SK-N-SH (cell line): Measurements from ENCODE around the gene SOX15. TPM values are rescaled to one million over a fixed set of nuclear protein-coding genes. Genes with fewer than 3 reads are reported as not detected.

ENCODE experiments used
- CTCF ChIA-PET: fragments of 300-600, 350-600 bp; formaldehyde crosslinking; extraction: SDS; loops from one replicate; lab custom pipeline; 2021; lab: Yijun Ruan, JAX
- POLR2A ChIA-PET: fragments of 350-600 bp; sonication (Branson Sonifier 250); formaldehyde crosslinking; extraction: SDS; loops from one replicate; lab custom pipeline; 2020; ENCODE audit warnings: antibody characterized with exemption, inconsistent platforms; lab: Yijun Ruan, JAX
- DNase-seq: peaks from one replicate; pipeline ENCODE4 v3.0.0; 2012
- H2AFZ ChIP-seq: fragments of 200-600 bp; sonication (generic); 2 replicates; pipeline ENCODE4 v1.8.1; 2016; ENCODE audit warnings: antibody characterized with exemption, mild to moderate bottlenecking, low read depth
- H3F3A ChIP-seq: fragments of 200-600 bp; sonication (generic); replicated peaks from 2 replicates; pipeline ENCODE3; 2016; ENCODE audit warnings: antibody characterized with exemption, mild to moderate bottlenecking; ENCODE audit not compliant: insufficient read depth
- H3K27ac ChIP-seq, 2 experiments: fragments of 200-500 bp in 1 of 2; fragments of 200-600 bp in 1 of 2; sonication (Bioruptor generic) in 1 of 2; sonication (generic), shearing (Covaris generic) in 1 of 2; 2 replicates each; pipeline versions ENCODE4 v1.5.1 to v1.6.1; 2014 to 2016; ENCODE audit warnings: low read depth in 2 of 2, inconsistent platforms in 1 of 2, low read length in 1 of 2, mild to moderate bottlenecking in 1 of 2, mixed read lengths in 1 of 2
- H3K27me3 ChIP-seq: fragments of 200-600 bp; sonication (generic), shearing (Covaris generic); 2 replicates; pipeline ENCODE4 v1.6.1; 2016; ENCODE audit warnings: mixed run types; ENCODE audit not compliant: insufficient read depth
- H3K36me3 ChIP-seq, 2 experiments: fragments of 200-500 bp in 1 of 2; fragments of 200-600 bp in 1 of 2; sonication (Bioruptor generic) in 1 of 2; sonication (generic) in 1 of 2; replicated peaks in 1 of 2; 2 replicates each; pipeline versions ENCODE3 to v1.5.1; 2014 to 2016; ENCODE audit warnings: low read length in 1 of 2, mild to moderate bottlenecking in 1 of 2; ENCODE audit not compliant: insufficient read depth in 2 of 2, control insufficient read depth in 1 of 2
- H3K4me1 ChIP-seq, 2 experiments: fragments of 200-500 bp in 1 of 2; fragments of 200-600 bp in 1 of 2; sonication (Bioruptor generic) in 1 of 2; sonication (generic), shearing (Covaris generic) in 1 of 2; 2 replicates each; pipeline versions ENCODE4 v1.5.1 to v1.6.1; 2014 to 2016; ENCODE audit warnings: low read depth in 1 of 2, low read length in 1 of 2, mixed run types in 1 of 2; ENCODE audit not compliant: insufficient read depth in 2 of 2, control insufficient read depth in 1 of 2
- H3K4me2 ChIP-seq: fragments of 200-600 bp; sonication (generic), shearing (Covaris generic); 2 replicates; pipeline ENCODE4 v1.6.1; 2017; ENCODE audit warnings: mixed run types
- H3K4me3 ChIP-seq, 2 experiments: fragments of 200-500 bp in 1 of 2; fragments of 200-600 bp in 1 of 2; sonication (Bioruptor generic) in 1 of 2; sonication (generic), shearing (Covaris generic) in 1 of 2; 2 replicates each; pipeline versions ENCODE4 v1.5.1 to v1.8.1; 2014 to 2016; ENCODE audit warnings: low read depth in 2 of 2, inconsistent platforms in 1 of 2, low read length in 1 of 2, mild to moderate bottlenecking in 1 of 2, mixed read lengths in 1 of 2, moderate library complexity in 1 of 2
- H3K79me2 ChIP-seq: fragments of 200-600 bp; sonication (generic); 2 replicates; pipeline ENCODE4 v1.8.1; 2017; ENCODE audit warnings: mild to moderate bottlenecking; ENCODE audit not compliant: insufficient read depth
- H3K9ac ChIP-seq: fragments of 200-600 bp; sonication (generic); 2 replicates; pipeline ENCODE4 v1.6.1; 2017; ENCODE audit warnings: mixed run types
- H3K9me2 ChIP-seq: fragments of 200-600 bp; sonication (generic); 2 replicates; pipeline ENCODE4 v1.6.1; 2017; ENCODE audit warnings: mixed run types
- H3K9me3 ChIP-seq: fragments of 200-600 bp; sonication (generic); 2 replicates; pipeline ENCODE4 v1.6.1; 2017; ENCODE audit warnings: mixed run types, mild to moderate bottlenecking, moderate library complexity
- H4K20me1 ChIP-seq: fragments of 200-600 bp; sonication (generic); 2 replicates; pipeline ENCODE4 v1.6.1; 2017; ENCODE audit warnings: mild to moderate bottlenecking, mixed run types; ENCODE audit not compliant: insufficient read depth
- CHD2 ChIP-seq: fragments of 150-350 bp; IDR thresholded peaks from 2 replicates; pipeline ENCODE4 v1.6.1; 2018; ENCODE audit warnings: low read length; ENCODE audit not compliant: partially characterized antibody
- ELF1 ChIP-seq: IDR thresholded peaks from 2 replicates; pipeline ENCODE4 v1.4.0; 2012
- EZH2phosphoT487 ChIP-seq: fragments of 200-600 bp; sonication (generic); IDR thresholded peaks from 2 replicates; pipeline ENCODE4 v1.6.1; 2017; ENCODE audit warnings: low read depth, mixed run types, mild to moderate bottlenecking, antibody characterized with exemption, moderate library complexity, borderline replicate concordance
- FOSL2 ChIP-seq: IDR thresholded peaks from 2 replicates; pipeline ENCODE4 v1.4.0; 2012; ENCODE audit warnings: low read depth, mild to moderate bottlenecking, moderate library complexity, borderline replicate concordance
- FOXJ3 ChIP-seq: sonication (generic); formaldehyde crosslinking; IDR thresholded peaks from 2 replicates; pipeline ENCODE4 v1.5.1; 2020; ENCODE audit warnings: mild to moderate bottlenecking, missing genetic modification reagents
- FOXM1 ChIP-seq: IDR thresholded peaks from 2 replicates; pipeline ENCODE4 v1.4.0; 2012; ENCODE audit warnings: low read depth, mild to moderate bottlenecking
- MXI1 ChIP-seq: IDR thresholded peaks from 2 replicates; pipeline ENCODE4 v1.6.1; 2012; ENCODE audit warnings: mild to moderate bottlenecking, low read depth, low read length, improper control_type of control experiment
- RAD21 ChIP-seq: IDR thresholded peaks from 2 replicates; pipeline ENCODE4 v1.6.1; 2012; ENCODE audit warnings: mild to moderate bottlenecking, low read length
- RCOR1 ChIP-seq: fragments of 150-350 bp; IDR thresholded peaks from 2 replicates; pipeline ENCODE4 v1.6.1; 2017; ENCODE audit warnings: antibody characterized with exemption, low read length
- RXRA ChIP-seq: IDR thresholded peaks from 2 replicates; pipeline ENCODE4 v1.4.0; 2012; ENCODE audit warnings: low read depth, mild to moderate bottlenecking, borderline replicate concordance
- SIN3A ChIP-seq: IDR thresholded peaks from 2 replicates; pipeline ENCODE4 v1.6.1; 2012; ENCODE audit warnings: low read depth, mild to moderate bottlenecking, low read length, moderate library complexity, borderline replicate concordance
- SMC3 ChIP-seq: IDR thresholded peaks from 2 replicates; pipeline ENCODE4 v1.6.1; 2012; ENCODE audit warnings: low read depth, low read length, improper control_type of control experiment
- TAF1 ChIP-seq: IDR thresholded peaks from 2 replicates; pipeline ENCODE4 v1.6.1; 2012; ENCODE audit warnings: low read depth, mild to moderate bottlenecking, low read length, moderate library complexity, borderline replicate concordance
- TCF12 ChIP-seq: IDR thresholded peaks from 2 replicates; pipeline ENCODE4 v1.4.0; 2012
- TEAD4 ChIP-seq: IDR thresholded peaks from 2 replicates; pipeline ENCODE4 v1.4.0; 2012; ENCODE audit warnings: mild to moderate bottlenecking, borderline replicate concordance; ENCODE audit not compliant: insufficient read depth
- YY1 ChIP-seq: IDR thresholded peaks from 2 replicates; pipeline ENCODE4 v1.4.0; 2012; ENCODE audit warnings: low read depth, mild to moderate bottlenecking
- WGBS: methylation state at CpG from one replicate; pipeline ENCODE4 v1.1.6; 2017; ENCODE audit warnings: low lambda C conversion rate; 5-methylcytosine and 5-hydroxymethylcytosine counted together
- polyA plus RNA-seq, 3 experiments: library from polyadenylated mRNA; depleted of rRNA; stranded (reverse); fragments of >200 nt; gene quantifications; 2 replicates each; pipeline ENCODE4 v1.2.3, GENCODE V29; 2012
- TF ChIP-seq, protein P1 (sequence below): fragments of 150-350 bp; IDR thresholded peaks from 2 replicates; pipeline ENCODE4 v1.6.1; 2016; ENCODE audit warnings: mild to moderate bottlenecking, low read depth, low read length
- TF ChIP-seq, protein P2 (sequence below): IDR thresholded peaks from 2 replicates; pipeline ENCODE4 v1.4.0; 2012; ENCODE audit warnings: low read depth, borderline replicate concordance
- TF ChIP-seq, protein P3 (sequence below): fragments of 150-350 bp; IDR thresholded peaks from 2 replicates; pipeline ENCODE4 v1.6.1; 2017; ENCODE audit warnings: antibody characterized with exemption, low read length, low read depth, borderline replicate concordance
- TF ChIP-seq, protein P4 (sequence below): IDR thresholded peaks from 2 replicates; pipeline ENCODE4 v1.4.0; 2012; ENCODE audit warnings: low read depth

SOX15 gene
- polyA plus RNA-seq, 1 of the 3 experiments (the other 2 are of a cell fraction): 1.3 TPM

DNA sequence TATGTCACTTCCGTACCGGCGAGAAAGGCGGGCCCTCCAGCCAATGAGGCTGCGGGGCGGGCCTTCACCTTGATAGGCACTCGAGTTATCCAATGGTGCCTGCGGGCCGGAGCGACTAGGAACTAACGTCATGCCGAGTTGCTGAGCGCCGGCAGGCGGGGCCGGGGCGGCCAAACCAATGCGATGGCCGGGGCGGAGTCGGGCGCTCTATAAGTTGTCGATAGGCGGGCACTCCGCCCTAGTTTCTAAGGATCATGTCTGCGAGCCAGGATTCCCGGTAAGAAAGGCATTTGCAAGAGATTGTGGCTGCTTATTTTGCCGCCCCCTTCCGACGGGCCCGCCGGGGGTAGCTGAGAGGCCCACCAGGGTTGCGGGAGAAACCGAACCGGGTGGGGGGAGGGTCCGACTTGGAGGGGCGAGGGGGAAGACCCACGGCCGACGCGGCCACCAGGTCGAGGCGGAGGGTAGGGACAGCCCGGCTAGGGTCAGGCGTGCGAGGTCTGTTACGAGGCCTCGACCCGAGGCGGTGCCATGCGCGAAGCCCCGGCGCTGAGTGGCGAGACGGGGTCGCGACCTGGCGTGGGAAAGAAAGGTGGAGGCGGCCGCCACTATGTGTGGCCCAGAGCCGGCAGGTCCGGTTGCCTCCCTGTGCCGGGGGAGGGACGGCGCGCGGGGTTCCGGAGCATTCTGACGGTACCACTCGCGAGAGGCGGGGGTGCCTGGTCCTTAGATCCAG, 17.1 kb downstream of the SOX15 start (continued):
- TF ChIP-seq EZH2phosphoT487 (no peak), SMC3 (no peak), TCF12 (peak; percentile 11; the same call in 1 of the 2 replicates), FOSL2 (no peak; the same call in 1 of the 2 replicates), SIN3A (peak; percentile 95)
- TF ChIP-seq, protein P1, sequence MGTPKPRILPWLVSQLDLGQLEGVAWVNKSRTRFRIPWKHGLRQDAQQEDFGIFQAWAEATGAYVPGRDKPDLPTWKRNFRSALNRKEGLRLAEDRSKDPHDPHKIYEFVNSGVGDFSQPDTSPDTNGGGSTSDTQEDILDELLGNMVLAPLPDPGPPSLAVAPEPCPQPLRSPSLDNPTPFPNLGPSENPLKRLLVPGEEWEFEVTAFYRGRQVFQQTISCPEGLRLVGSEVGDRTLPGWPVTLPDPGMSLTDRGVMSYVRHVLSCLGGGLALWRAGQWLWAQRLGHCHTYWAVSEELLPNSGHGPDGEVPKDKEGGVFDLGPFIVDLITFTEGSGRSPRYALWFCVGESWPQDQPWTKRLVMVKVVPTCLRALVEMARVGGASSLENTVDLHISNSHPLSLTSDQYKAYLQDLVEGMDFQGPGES: peak; percentile 97
- TF ChIP-seq, all 33 proteins: peak for 12

DNA sequence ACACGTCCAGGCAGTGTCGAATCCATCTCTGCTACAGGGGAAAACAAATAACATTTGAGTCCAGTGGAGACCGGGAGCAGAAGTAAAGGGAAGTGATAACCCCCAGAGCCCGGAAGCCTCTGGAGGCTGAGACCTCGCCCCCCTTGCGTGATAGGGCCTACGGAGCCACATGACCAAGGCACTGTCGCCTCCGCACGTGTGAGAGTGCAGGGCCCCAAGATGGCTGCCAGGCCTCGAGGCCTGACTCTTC, 17.6 kb downstream of the SOX15 start:
- Histone ChIP-seq H3K27ac (peak overlapping the region; percentile 81 to 92), H3K4me3 (peak overlapping the region; percentile 56 to 61), H3K27me3 (no peaks in the 10 kb centered on the region), H3K4me1 (peaks cover 16 to 33% of the 10 kb centered on the region in 2 experiments), H2AFZ (no peak overlapping the region), H3K79me2 (peaks cover 70% of the 10 kb centered on the region), H3F3A (peaks cover 61% of the 10 kb centered on the region), H4K20me1 (peaks cover 42% of the 10 kb centered on the region), H3K9me2 (no peaks in the 10 kb centered on the region), H3K9me3 (no peaks in the 10 kb centered on the region), H3K9ac (peak overlapping the region; percentile 67), H3K36me3 (peaks cover 58 to 65% of the 10 kb centered on the region in 2 experiments), H3K4me2 (peak overlapping the region; percentile 78)
- ChIA-PET POLR2A (interaction anchor here (0.9 to 4.3 kb wide), 2 partner anchors 12 to 96 kb away, joined by 3 to 37 read pairs; partner anchors contain the start of gene MPDU1), CTCF (interaction anchor here (0.6 to 5.9 kb wide), 4 partner anchors 11 to 62 kb away, joined by 3 to 40 read pairs (median 3); partner anchors contain the start of genes MPDU1, SENP3 and SOX15)
- no peak for DNase-seq
- TF ChIP-seq TEAD4 (no peak), RAD21 (no peak), TCF12 (no peak), RXRA (no peak), TAF1 (peak; percentile 24; the same call in 1 of the 2 replicates), FOXM1 (no peak), FOXJ3 (CRISPR knock-in tag) (0 out of 2 replicates have a peak, but pooled peaks have one; percentile 36), ELF1 (peak; percentile 87), CHD2 (no peak), RCOR1 (peak; percentile 55; the same call in 1 of the 2 replicates), YY1 (peak; percentile 97), MXI1 (peak; percentile 97)
- TF ChIP-seq, protein P2, sequence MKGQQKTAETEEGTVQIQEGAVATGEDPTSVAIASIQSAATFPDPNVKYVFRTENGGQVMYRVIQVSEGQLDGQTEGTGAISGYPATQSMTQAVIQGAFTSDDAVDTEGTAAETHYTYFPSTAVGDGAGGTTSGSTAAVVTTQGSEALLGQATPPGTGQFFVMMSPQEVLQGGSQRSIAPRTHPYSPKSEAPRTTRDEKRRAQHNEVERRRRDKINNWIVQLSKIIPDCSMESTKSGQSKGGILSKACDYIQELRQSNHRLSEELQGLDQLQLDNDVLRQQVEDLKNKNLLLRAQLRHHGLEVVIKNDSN: peak; percentile 96
- TF ChIP-seq, protein P3, sequence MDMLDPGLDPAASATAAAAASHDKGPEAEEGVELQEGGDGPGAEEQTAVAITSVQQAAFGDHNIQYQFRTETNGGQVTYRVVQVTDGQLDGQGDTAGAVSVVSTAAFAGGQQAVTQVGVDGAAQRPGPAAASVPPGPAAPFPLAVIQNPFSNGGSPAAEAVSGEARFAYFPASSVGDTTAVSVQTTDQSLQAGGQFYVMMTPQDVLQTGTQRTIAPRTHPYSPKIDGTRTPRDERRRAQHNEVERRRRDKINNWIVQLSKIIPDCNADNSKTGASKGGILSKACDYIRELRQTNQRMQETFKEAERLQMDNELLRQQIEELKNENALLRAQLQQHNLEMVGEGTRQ: peak; percentile 89
- TF ChIP-seq, protein P4, sequence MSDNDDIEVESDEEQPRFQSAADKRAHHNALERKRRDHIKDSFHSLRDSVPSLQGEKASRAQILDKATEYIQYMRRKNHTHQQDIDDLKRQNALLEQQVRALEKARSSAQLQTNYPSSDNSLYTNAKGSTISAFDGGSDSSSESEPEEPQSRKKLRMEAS: peak; percentile 100
- 0% methylated on average over 3 of the region's 11 CpGs for WGBS
